Nephron (organoid): Measurements from ENCODE around the gene GPSM1.
A peak's percentile ranks its signal among the peaks of the same experiment; 100 is the strongest.

ENCODE experiments used
- H3K27ac Mint-ChIP-seq, 3 experiments: 2 replicates each; pipeline ENCODE4 v1.8.0; 2020; ENCODE audit warnings: mixed read lengths in 3 of 3, mild to moderate bottlenecking in 2 of 3, moderate library complexity in 1 of 3
- H3K27me3 Mint-ChIP-seq: 2 replicates; pipeline ENCODE4 v1.8.0; 2021; ENCODE audit warnings: low read depth, mild to moderate bottlenecking, moderate library complexity, mixed read lengths
- H3K36me3 Mint-ChIP-seq: 2 replicates; pipeline ENCODE4 v1.8.0; 2020; ENCODE audit warnings: low read depth, mixed read lengths
- H3K4me1 Mint-ChIP-seq: 2 replicates; pipeline ENCODE4 v1.8.0; 2020; ENCODE audit warnings: mixed read lengths
- H3K4me3 Mint-ChIP-seq, 3 experiments: 2 replicates each; pipeline ENCODE4 v1.8.0; 2020; ENCODE audit warnings: mild to moderate bottlenecking in 3 of 3, mixed read lengths in 3 of 3, moderate library complexity in 2 of 3
- H3K9me3 Mint-ChIP-seq: 2 replicates; pipeline ENCODE4 v1.8.0; 2020; ENCODE audit warnings: mixed read lengths
- CTCF ChIP-seq, 3 experiments: fragments of 200-600 bp; sonication (generic); IDR thresholded peaks; one replicate each; pipeline ENCODE4 v1.5.0; 2021; ENCODE audit warnings: antibody characterized with exemption in 3 of 3; ENCODE audit not compliant: unreplicated experiment in 3 of 3

The GPSM1 gene

GRCh38 chr9:136329636-136330405 lies 2.5 kb downstream of the GPSM1 start:
- H3K4me1 Mint-ChIP-seq, result peaks cover 16% of the 10 kb centered on the region
- no peaks in the 10 kb centered on the region for H3K9me3 Mint-ChIP-seq
- peak overlapping the region; percentile 87 to 91 (median 90) for H3K4me3 Mint-ChIP-seq
- no peaks in the 10 kb centered on the region for H3K27me3 Mint-ChIP-seq
- peak overlapping the region in 2 of 3 experiments; percentile 95 for H3K27ac Mint-ChIP-seq
- no peak for TF ChIP-seq CTCF (IDR thresholded peaks at IDR 0.05; ENCODE audit: unreplicated experiment in 3 of 3)
- H3K36me3 Mint-ChIP-seq, result no peaks in the 10 kb centered on the region

- peak overlapping the region; percentile 54 to 65 (median 64) for H3K4me3 Mint-ChIP-seq
- no peak for TF ChIP-seq CTCF (IDR thresholded peaks at IDR 0.05; ENCODE audit: unreplicated experiment in 3 of 3)
- H3K36me3 Mint-ChIP-seq, result no peaks in the 10 kb centered on the region
- H3K27me3 Mint-ChIP-seq, result no peaks in the 10 kb centered on the region
- no peaks in the 10 kb centered on the region for H3K9me3 Mint-ChIP-seq
- peak overlapping the region in 2 of 3 experiments; percentile 46 to 80 for H3K27ac Mint-ChIP-seq
- peaks cover 15% of the 10 kb centered on the region for H3K4me1 Mint-ChIP-seq
These were observed 3.2 kb downstream of the GPSM1 start for GRCh38 chr9:136330406-136330990.

GRCh38 chr9:136331030-136331429 lies 3.7 kb downstream of the GPSM1 start:
- Mint-ChIP-seq H3K4me3 (no peak overlapping the region), H3K27ac (no peak overlapping the region), H3K36me3 (no peaks in the 10 kb centered on the region), H3K9me3 (no peaks in the 10 kb centered on the region), H3K27me3 (no peaks in the 10 kb centered on the region), H3K4me1 (peaks cover 11% of the 10 kb centered on the region)
- TF ChIP-seq CTCF (IDR thresholded peaks at IDR 0.05; ENCODE audit: unreplicated experiment in 3 of 3), result no peak

GRCh38 chr9:136331556-136332481 lies 4.5 kb downstream of the GPSM1 start:
- H3K4me1 Mint-ChIP-seq, result peaks cover 11% of the 10 kb centered on the region
- no peak for TF ChIP-seq CTCF (IDR thresholded peaks at IDR 0.05; ENCODE audit: unreplicated experiment in 3 of 3)
- no peak overlapping the region for H3K27ac Mint-ChIP-seq
- no peaks in the 10 kb centered on the region for H3K27me3 Mint-ChIP-seq
- no peaks in the 10 kb centered on the region for H3K9me3 Mint-ChIP-seq
- no peaks in the 10 kb centered on the region for H3K36me3 Mint-ChIP-seq
- no peak overlapping the region for H3K4me3 Mint-ChIP-seq

GRCh38 chr9:136332482-136332983 lies 5.2 kb downstream of the GPSM1 start:
- peaks cover 11% of the 10 kb centered on the region for H3K4me1 Mint-ChIP-seq
- no peaks in the 10 kb centered on the region for H3K36me3 Mint-ChIP-seq
- H3K27me3 Mint-ChIP-seq, result no peaks in the 10 kb centered on the region
- H3K9me3 Mint-ChIP-seq, result no peaks in the 10 kb centered on the region
- no peak overlapping the region for H3K27ac Mint-ChIP-seq
- no peak for TF ChIP-seq CTCF (IDR thresholded peaks at IDR 0.05; ENCODE audit: unreplicated experiment in 3 of 3)
- H3K4me3 Mint-ChIP-seq, result no peak overlapping the region
